AG10803 (cell line): ENCODE results near the gene MTCL1.
A peak's percentile ranks its signal among the peaks of the same experiment; 100 is the strongest.

Experiments used
- DNase-seq: peaks from one replicate; pipeline ENCODE4 v3.0.0; 2010; ENCODE audit warnings: low read depth
- H3K4me3 ChIP-seq: 2 replicates; pipeline ENCODE4 v1.5.1; 2011; ENCODE audit warnings: mild to moderate bottlenecking, low read length, control low read depth
- CTCF ChIP-seq: conservative IDR thresholded peaks from 2 replicates; pipeline ENCODE4 v1.5.1; 2011; ENCODE audit warnings: mild to moderate bottlenecking, low read length, control low read depth, inconsistent platforms

MTCL1 gene

GRCh38 chr18:8686611-8687010 lies 18.7 kb upstream of the MTCL1 start:
- DNase-seq: no peak
- TF ChIP-seq CTCF: no peak
- H3K4me3 ChIP-seq: no peak overlapping the region

- DNase-seq: no peak
- H3K4me3 ChIP-seq: no peak overlapping the region
- TF ChIP-seq CTCF: no peak
Observed at GRCh38 chr18:8688216-8688800, 17.0 kb upstream of the MTCL1 start.

GRCh38 chr18:8688816-8689215 lies 16.5 kb upstream of the MTCL1 start:
- TF ChIP-seq CTCF: no peak
- no peak for DNase-seq
- H3K4me3 ChIP-seq: no peak overlapping the region

GRCh38 chr18:8689517-8689916 lies 15.8 kb upstream of the MTCL1 start:
- DNase-seq: no peak
- H3K4me3 ChIP-seq: no peak overlapping the region
- no peak for TF ChIP-seq CTCF

- no peak for TF ChIP-seq CTCF
- no peak for DNase-seq
- H3K4me3 ChIP-seq: no peak overlapping the region
Observed at GRCh38 chr18:8694891-8695290, 10.5 kb upstream of the MTCL1 start.

GRCh38 chr18:8695932-8696517 lies 9.3 kb upstream of the MTCL1 start:
- TF ChIP-seq CTCF: no peak
- no peak for DNase-seq

GRCh38 chr18:8696749-8697211 lies 8.6 kb upstream of the MTCL1 start:
- H3K4me3 ChIP-seq: no peak overlapping the region
- TF ChIP-seq CTCF: peak; percentile 91
- DNase-seq: peak; percentile 70

More at GRCh38 chr18:8695932-8696517, 9.3 kb upstream of the MTCL1 start:
- H3K4me3 ChIP-seq: no peak overlapping the region
